ENCODE data around the gene TAS2R41. TPM values are rescaled to one million over a fixed set of nuclear protein-coding genes. Genes with fewer than 3 reads are reported as not detected.

TAS2R41 gene
- polyA plus RNA-seq, 1 donor (not counting 4 experiments of a cell fraction or from before 2014, with no cell fraction given) = not detected

GRCh38 chr7:143462045-143462444 is 15.6 kb upstream of the TAS2R41 start:
- Histone ChIP-seq H3K27me3 (ENCODE audit: control insufficient read depth, extremely low read depth, insufficient read depth, low read length) (no peaks in the 10 kb centered on the region), H3K4me3 (ENCODE audit: control insufficient read depth in 2 of 3, extremely low read depth in 1 of 3, insufficient read depth in 2 of 3, low read depth in 1 of 3, low read length in 3 of 3) (no peak overlapping the region), H3K27ac (ENCODE audit: control insufficient read depth, insufficient read depth, low read length) (no peak overlapping the region), H3K4me1 (ENCODE audit: control insufficient read depth, extremely low read depth, insufficient read depth, low read length) (peaks cover 15% of the 10 kb centered on the region), H3K9ac (ENCODE audit: control insufficient read depth, extremely low read depth, insufficient read depth, low read length) (no peak overlapping the region), H3K79me2 (ENCODE audit: control insufficient read depth, insufficient read depth, low read length) (no peaks in the 10 kb centered on the region), H3K36me3 (ENCODE audit: control insufficient read depth in 2 of 2, extremely low read depth in 1 of 2, insufficient read depth in 2 of 2, low read length in 2 of 2) (no peaks in the 10 kb centered on the region), H3K9me1 (ENCODE audit: control insufficient read depth, extremely low read depth, insufficient read depth, low read length) (no peaks in the 10 kb centered on the region), H2AFZ (ENCODE audit: control insufficient read depth, low read length) (no peak overlapping the region), H3K4me2 (ENCODE audit: control insufficient read depth, extremely low read depth, insufficient read depth, low read depth, low read length) (no peak overlapping the region), H3K9me3 (ENCODE audit: control insufficient read depth, low read depth, low read length) (no peaks in the 10 kb centered on the region), H4K20me1 (ENCODE audit: control insufficient read depth, extremely low read depth, insufficient read depth, low read length) (no peaks in the 10 kb centered on the region)
- FAIRE-seq (no peak), DNase-seq (ENCODE audit: low read depth, low spot score) (no peak)
- dilution Hi-C loops (cut with MboI; ENCODE audit: extremely low pct_ligation_motif_present, low sequenced_read_pairs) = no loop called here
- TF ChIP-seq CTCF (optimal IDR thresholded peaks at IDR 0.05 in 1 of 3, IDR thresholded peaks at IDR 0.05 in 1 of 3, conservative IDR thresholded peaks at IDR 0.05 in 1 of 3; ENCODE audit: extremely low read depth in 1 of 3, insufficient read depth in 2 of 3, low read length in 3 of 3) (no peak), EZH2 (IDR thresholded peaks at IDR 0.05; ENCODE audit: low read length) (no peak)

GRCh38 chr7:143463556-143463955 is 14.1 kb upstream of the TAS2R41 start:
- Histone ChIP-seq H3K9ac (ENCODE audit: control insufficient read depth, extremely low read depth, insufficient read depth, low read length) (no peak overlapping the region), H3K4me3 (ENCODE audit: control insufficient read depth in 2 of 3, extremely low read depth in 1 of 3, insufficient read depth in 2 of 3, low read depth in 1 of 3, low read length in 3 of 3) (no peak overlapping the region), H3K4me1 (ENCODE audit: control insufficient read depth, extremely low read depth, insufficient read depth, low read length) (peaks cover 7% of the 10 kb centered on the region), H3K36me3 (ENCODE audit: control insufficient read depth in 2 of 2, extremely low read depth in 1 of 2, insufficient read depth in 2 of 2, low read length in 2 of 2) (no peaks in the 10 kb centered on the region), H3K9me1 (ENCODE audit: control insufficient read depth, extremely low read depth, insufficient read depth, low read length) (no peaks in the 10 kb centered on the region), H3K9me3 (ENCODE audit: control insufficient read depth, low read depth, low read length) (no peaks in the 10 kb centered on the region), H3K27ac (ENCODE audit: control insufficient read depth, insufficient read depth, low read length) (no peak overlapping the region), H2AFZ (ENCODE audit: control insufficient read depth, low read length) (no peak overlapping the region), H3K79me2 (ENCODE audit: control insufficient read depth, insufficient read depth, low read length) (no peaks in the 10 kb centered on the region), H3K4me2 (ENCODE audit: control insufficient read depth, extremely low read depth, insufficient read depth, low read depth, low read length) (no peak overlapping the region), H3K27me3 (ENCODE audit: control insufficient read depth, extremely low read depth, insufficient read depth, low read length) (no peaks in the 10 kb centered on the region), H4K20me1 (ENCODE audit: control insufficient read depth, extremely low read depth, insufficient read depth, low read length) (no peaks in the 10 kb centered on the region)
- no peak for DNase-seq (ENCODE audit: low read depth, low spot score)
- dilution Hi-C loops (cut with MboI; ENCODE audit: extremely low pct_ligation_motif_present, low sequenced_read_pairs) = no loop called here
- TF ChIP-seq EZH2 (IDR thresholded peaks at IDR 0.05; ENCODE audit: low read length) (no peak), CTCF (optimal IDR thresholded peaks at IDR 0.05 in 1 of 3, IDR thresholded peaks at IDR 0.05 in 1 of 3, conservative IDR thresholded peaks at IDR 0.05 in 1 of 3; ENCODE audit: extremely low read depth in 1 of 3, insufficient read depth in 2 of 3, low read length in 3 of 3) (no peak)
- FAIRE-seq = no peak
